ENCODE data around the gene UNC5A.

UNC5A gene

GRCh38 chr5:176868731-176869130 is 58.4 kb downstream of the UNC5A start:
- no peak for TF ChIP-seq REST (IDR thresholded peaks at IDR 0.05; ENCODE audit: insufficient read depth in 1 of 2, low read depth in 2 of 2, low read length in 2 of 2)
- TF ChIP-seq TAF1 (IDR thresholded peaks at IDR 0.05; ENCODE audit: borderline replicate concordance, insufficient read depth, low read length): no peak
- no peak for TF ChIP-seq POLR2AphosphoS5 (IDR thresholded peaks at IDR 0.05; ENCODE audit: low read depth, low read length)
- no peak for TF ChIP-seq SIN3A (IDR thresholded peaks at IDR 0.05; ENCODE audit: borderline replicate concordance, insufficient read depth, low read length)
- TF ChIP-seq FOXP2 (optimal IDR thresholded peaks at IDR 0.05; ENCODE audit: borderline replicate concordance, extremely low read depth, extremely low read length, insufficient read depth): no peak

DNA sequence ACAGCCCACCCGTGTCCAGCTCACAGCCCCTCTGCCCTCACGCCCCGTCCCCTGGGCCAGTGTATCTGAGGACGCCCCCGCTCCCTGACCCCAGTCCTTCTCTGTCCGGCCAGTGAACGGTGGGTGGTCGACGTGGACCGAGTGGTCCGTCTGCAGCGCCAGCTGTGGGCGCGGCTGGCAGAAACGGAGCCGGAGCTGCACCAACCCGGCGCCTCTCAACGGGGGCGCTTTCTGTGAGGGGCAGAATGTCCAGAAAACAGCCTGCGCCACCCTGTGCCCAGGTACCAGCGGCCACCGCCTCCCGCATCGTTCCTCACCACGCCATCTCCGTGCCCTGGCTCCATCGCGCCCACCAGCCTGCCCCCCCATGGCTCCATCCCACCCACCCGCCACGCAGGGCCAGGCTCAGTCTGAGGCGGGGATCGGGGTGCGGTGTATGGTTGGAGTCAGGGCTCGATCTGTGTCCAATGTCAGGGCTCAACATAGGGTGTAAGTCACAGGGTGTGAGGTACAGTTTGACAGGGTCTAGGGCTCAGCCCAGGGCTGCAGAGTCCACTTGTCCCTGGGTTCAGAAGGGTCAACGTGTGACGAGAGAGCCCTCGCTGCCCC is 59.2 kb downstream of the UNC5A start:
- no peak for TF ChIP-seq POLR2AphosphoS5 (IDR thresholded peaks at IDR 0.05; ENCODE audit: low read depth, low read length)
- TF ChIP-seq REST (IDR thresholded peaks at IDR 0.05; ENCODE audit: insufficient read depth in 1 of 2, low read depth in 2 of 2, low read length in 2 of 2): no peak
- TF ChIP-seq FOXP2 (optimal IDR thresholded peaks at IDR 0.05; ENCODE audit: borderline replicate concordance, extremely low read depth, extremely low read length, insufficient read depth): no peak
- no peak for TF ChIP-seq SIN3A (IDR thresholded peaks at IDR 0.05; ENCODE audit: borderline replicate concordance, insufficient read depth, low read length)
- no peak for TF ChIP-seq TAF1 (IDR thresholded peaks at IDR 0.05; ENCODE audit: borderline replicate concordance, insufficient read depth, low read length)

GRCh38 chr5:176870110-176870591 is 59.8 kb downstream of the UNC5A start:
- TF ChIP-seq POLR2AphosphoS5 (IDR thresholded peaks at IDR 0.05; ENCODE audit: low read depth, low read length) (no peak), TAF1 (IDR thresholded peaks at IDR 0.05; ENCODE audit: borderline replicate concordance, insufficient read depth, low read length) (no peak), SIN3A (IDR thresholded peaks at IDR 0.05; ENCODE audit: borderline replicate concordance, insufficient read depth, low read length) (no peak), REST (IDR thresholded peaks at IDR 0.05; ENCODE audit: insufficient read depth in 1 of 2, low read depth in 2 of 2, low read length in 2 of 2) (no peak), FOXP2 (optimal IDR thresholded peaks at IDR 0.05; ENCODE audit: borderline replicate concordance, extremely low read depth, extremely low read length, insufficient read depth) (no peak)

- TF ChIP-seq TAF1 (IDR thresholded peaks at IDR 0.05; ENCODE audit: borderline replicate concordance, insufficient read depth, low read length): no peak
- no peak for TF ChIP-seq SIN3A (IDR thresholded peaks at IDR 0.05; ENCODE audit: borderline replicate concordance, insufficient read depth, low read length)
- TF ChIP-seq REST (IDR thresholded peaks at IDR 0.05; ENCODE audit: insufficient read depth in 1 of 2, low read depth in 2 of 2, low read length in 2 of 2): no peak
- no peak for TF ChIP-seq FOXP2 (optimal IDR thresholded peaks at IDR 0.05; ENCODE audit: borderline replicate concordance, extremely low read depth, extremely low read length, insufficient read depth)
- no peak for TF ChIP-seq POLR2AphosphoS5 (IDR thresholded peaks at IDR 0.05; ENCODE audit: low read depth, low read length)
Observed at GRCh38 chr5:176873541-176874172, 63.3 kb downstream of the UNC5A start.

Data from PFSK-1 (cell line).